ENCODE data around the gene SHROOM4.

Gene SHROOM4

DNA sequence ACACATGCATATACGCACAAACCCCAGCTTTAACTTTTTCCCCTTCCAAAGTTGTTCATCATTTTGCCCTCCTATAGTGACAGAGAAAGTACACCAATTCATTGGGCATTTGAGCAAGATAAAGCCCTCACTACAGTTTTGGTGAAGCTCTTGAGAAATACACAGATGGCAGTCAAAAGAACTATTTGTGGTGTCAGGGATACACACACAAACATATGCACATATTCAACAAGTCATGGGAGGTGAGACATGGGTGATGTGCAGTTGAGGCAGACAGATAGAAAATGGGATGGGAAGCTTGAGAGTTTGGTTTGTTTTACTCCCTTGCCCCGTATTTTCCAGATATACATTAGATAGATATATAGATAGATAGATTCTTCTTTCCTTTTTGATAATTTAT lies 11.8 kb upstream of the SHROOM4 start:
- no peaks in the 10 kb centered on the region for H3K79me2 ChIP-seq (ENCODE audit: control insufficient read depth, low read length)
- H3K9me2 ChIP-seq (replicated peaks; ENCODE audit: control insufficient read depth, low read length) = no peaks in the 10 kb centered on the region
- no peak for TF ChIP-seq CTCF (IDR thresholded peaks at IDR 0.05; ENCODE audit: low read depth, low read length, poor library complexity, severe bottlenecking)
- no peaks in the 10 kb centered on the region for H3K36me3 ChIP-seq (ENCODE audit: control insufficient read depth, low read length)
- no peaks in the 10 kb centered on the region for H4K20me1 ChIP-seq (ENCODE audit: control insufficient read depth, insufficient read depth, low read depth, low read length)
- H3K4me2 ChIP-seq (ENCODE audit: low read length) = no peak overlapping the region
- H3K27ac ChIP-seq (ENCODE audit: low read depth, low read length) = no peak overlapping the region
- no peaks in the 10 kb centered on the region for H3K27me3 ChIP-seq (ENCODE audit: control insufficient read depth, low read length)
- no peaks in the 10 kb centered on the region for H3F3A ChIP-seq (ENCODE audit: control insufficient read depth, insufficient read depth)
- no peak overlapping the region for H3K4me3 ChIP-seq (ENCODE audit: low read length)
- no peaks in the 10 kb centered on the region for H3K9me3 ChIP-seq (ENCODE audit: control insufficient read depth, insufficient read depth, low read length)
- no peaks in the 10 kb centered on the region for H3K4me1 ChIP-seq (ENCODE audit: control insufficient read depth, low read length)

GRCh38 chrX:50818986-50819385 lies 5.0 kb upstream of the SHROOM4 start:
- no peaks in the 10 kb centered on the region for H3F3A ChIP-seq (ENCODE audit: control insufficient read depth, insufficient read depth)
- H3K4me3 ChIP-seq (ENCODE audit: low read length) = no peak overlapping the region
- H3K27me3 ChIP-seq (ENCODE audit: control insufficient read depth, low read length) = no peaks in the 10 kb centered on the region
- H3K27ac ChIP-seq (ENCODE audit: low read depth, low read length) = no peak overlapping the region
- H4K20me1 ChIP-seq (ENCODE audit: control insufficient read depth, insufficient read depth, low read depth, low read length) = no peaks in the 10 kb centered on the region
- H3K4me2 ChIP-seq (ENCODE audit: low read length) = no peak overlapping the region
- no peaks in the 10 kb centered on the region for H3K36me3 ChIP-seq (ENCODE audit: control insufficient read depth, low read length)
- no peaks in the 10 kb centered on the region for H3K9me3 ChIP-seq (ENCODE audit: control insufficient read depth, insufficient read depth, low read length)
- no peaks in the 10 kb centered on the region for H3K79me2 ChIP-seq (ENCODE audit: control insufficient read depth, low read length)
- H3K4me1 ChIP-seq (ENCODE audit: control insufficient read depth, low read length) = no peaks in the 10 kb centered on the region
- no peaks in the 10 kb centered on the region for H3K9me2 ChIP-seq (replicated peaks; ENCODE audit: control insufficient read depth, low read length)
- TF ChIP-seq EZH2phosphoT487 (IDR thresholded peaks at IDR 0.05; ENCODE audit: borderline replicate concordance, low read length) = no peak

GRCh38 chrX:50815120-50815519 lies 1.1 kb upstream of the SHROOM4 start:
- no peak overlapping the region for H3K4me2 ChIP-seq (ENCODE audit: low read length)
- H4K20me1 ChIP-seq (ENCODE audit: control insufficient read depth, insufficient read depth, low read depth, low read length) = no peaks in the 10 kb centered on the region
- H3K79me2 ChIP-seq (ENCODE audit: control insufficient read depth, low read length) = no peaks in the 10 kb centered on the region
- H3F3A ChIP-seq (ENCODE audit: control insufficient read depth, insufficient read depth) = no peaks in the 10 kb centered on the region
- H3K4me3 ChIP-seq (ENCODE audit: low read length) = no peak overlapping the region
- H3K4me1 ChIP-seq (ENCODE audit: control insufficient read depth, low read length) = no peaks in the 10 kb centered on the region
- H3K9me3 ChIP-seq (ENCODE audit: control insufficient read depth, insufficient read depth, low read length) = no peaks in the 10 kb centered on the region
- no peak overlapping the region for H3K27ac ChIP-seq (ENCODE audit: low read depth, low read length)
- H3K27me3 ChIP-seq (ENCODE audit: control insufficient read depth, low read length) = no peaks in the 10 kb centered on the region
- no peaks in the 10 kb centered on the region for H3K9me2 ChIP-seq (replicated peaks; ENCODE audit: control insufficient read depth, low read length)
- no peak for TF ChIP-seq CTCF (IDR thresholded peaks at IDR 0.05; ENCODE audit: low read depth, low read length, poor library complexity, severe bottlenecking)
- TF ChIP-seq EZH2phosphoT487 (IDR thresholded peaks at IDR 0.05; ENCODE audit: borderline replicate concordance, low read length) = no peak
- H3K36me3 ChIP-seq (ENCODE audit: control insufficient read depth, low read length) = no peaks in the 10 kb centered on the region

GRCh38 chrX:50814701-50815100 lies 707 bp upstream of the SHROOM4 start:
- Histone ChIP-seq H3K36me3 (ENCODE audit: control insufficient read depth, low read length) (no peaks in the 10 kb centered on the region), H3K79me2 (ENCODE audit: control insufficient read depth, low read length) (no peaks in the 10 kb centered on the region), H3K27me3 (ENCODE audit: control insufficient read depth, low read length) (no peaks in the 10 kb centered on the region), H3F3A (ENCODE audit: control insufficient read depth, insufficient read depth) (no peaks in the 10 kb centered on the region), H3K9me3 (ENCODE audit: control insufficient read depth, insufficient read depth, low read length) (no peaks in the 10 kb centered on the region), H3K4me1 (ENCODE audit: control insufficient read depth, low read length) (no peaks in the 10 kb centered on the region), H3K4me2 (ENCODE audit: low read length) (no peak overlapping the region), H4K20me1 (ENCODE audit: control insufficient read depth, insufficient read depth, low read depth, low read length) (no peaks in the 10 kb centered on the region), H3K9me2 (replicated peaks; ENCODE audit: control insufficient read depth, low read length) (no peaks in the 10 kb centered on the region), H3K4me3 (ENCODE audit: low read length) (no peak overlapping the region), H3K27ac (ENCODE audit: low read depth, low read length) (no peak overlapping the region)
- TF ChIP-seq CTCF (IDR thresholded peaks at IDR 0.05; ENCODE audit: low read depth, low read length, poor library complexity, severe bottlenecking) (no peak), EZH2phosphoT487 (IDR thresholded peaks at IDR 0.05; ENCODE audit: borderline replicate concordance, low read length) (no peak)

Data from DOHH2 (cell line).